GM12864 (cell line): Measurements from ENCODE around the gene SMYD3.

Experiments
- DNase-seq: peaks from one replicate; pipeline ENCODE4 v3.0.0-alpha.2; 2011; ENCODE audit warnings: low read depth
- H3K4me3 ChIP-seq: 2 replicates; pipeline ENCODE4 v1.5.1; 2011; ENCODE audit warnings: mild to moderate bottlenecking, low read depth, low read length, control low read depth
- CTCF ChIP-seq: IDR thresholded peaks from 2 replicates; pipeline ENCODE4 v1.5.1; 2011; ENCODE audit warnings: low read depth, mild to moderate bottlenecking, moderate library complexity, low read length, control low read depth, inconsistent platforms; ENCODE audit errors: missing control alignments

Gene SMYD3

GRCh38 chr1:246091477-246091876 lies 415.6 kb downstream of the SMYD3 start:
- no peak for DNase-seq
- TF ChIP-seq CTCF, result no peak
- no peak overlapping the region for H3K4me3 ChIP-seq

GRCh38 chr1:246086191-246086590 lies 420.9 kb downstream of the SMYD3 start:
- no peak for DNase-seq

GRCh38 chr1:246083416-246083815 lies 423.7 kb downstream of the SMYD3 start:
- DNase-seq, result no peak
- no peak for TF ChIP-seq CTCF
- no peak overlapping the region for H3K4me3 ChIP-seq

More at GRCh38 chr1:246086191-246086590, 420.9 kb downstream of the SMYD3 start:
- no peak for TF ChIP-seq CTCF
- H3K4me3 ChIP-seq, result no peak overlapping the region

- DNase-seq, result no peak
- H3K4me3 ChIP-seq, result no peak overlapping the region
- no peak for TF ChIP-seq CTCF
Measured at GRCh38 chr1:246081856-246082668, 425.0 kb downstream of the SMYD3 start.

GRCh38 chr1:246081138-246081702 lies 425.9 kb downstream of the SMYD3 start:
- H3K4me3 ChIP-seq, result no peak overlapping the region
- DNase-seq, result no peak
- TF ChIP-seq CTCF, result no peak

GRCh38 chr1:246080031-246080430 lies 427.0 kb downstream of the SMYD3 start:
- H3K4me3 ChIP-seq, result no peak overlapping the region
- TF ChIP-seq CTCF, result no peak
- no peak for DNase-seq

GRCh38 chr1:246078888-246079252 lies 428.2 kb downstream of the SMYD3 start:
- no peak for DNase-seq
- no peak for TF ChIP-seq CTCF
- H3K4me3 ChIP-seq, result no peak overlapping the region
